HepG2 (cell line): ENCODE measurements around the gene HIGD1C. TPM values are rescaled to one million over a fixed set of nuclear protein-coding genes. Genes with fewer than 3 reads are reported as not detected.

Experiments used
- TBX2 ChIP-seq: sonication (generic); formaldehyde crosslinking; IDR thresholded peaks from 2 replicates; pipeline ENCODE4 v1.5.0; 2020; ENCODE audit warnings: missing genetic modification reagents, mild to moderate bottlenecking, borderline replicate concordance
- TCF12 ChIP-seq, 2 experiments: fragments of 450-650 bp in 1 of 2; sonication (generic) in 1 of 2; formaldehyde crosslinking in 1 of 2; IDR thresholded peaks; 2 replicates each; pipeline versions ENCODE4 v1.6.1 to v1.8.0; 2017 to 2022; ENCODE audit warnings: antibody characterized with exemption in 1 of 2, mild to moderate bottlenecking in 1 of 2, missing genetic modification reagents in 1 of 2, moderate library complexity in 1 of 2
- TMF1 ChIP-seq: sonication (generic); formaldehyde crosslinking; IDR thresholded peaks from 2 replicates; pipeline ENCODE4 v1.8.1; 2022; ENCODE audit warnings: low read depth, missing genetic modification reagents
- ZNF282 ChIP-seq: fragments of 450-650 bp; IDR thresholded peaks from 2 replicates; pipeline ENCODE4 v1.6.1; 2018; ENCODE audit not compliant: partially characterized antibody
- ZNF44 ChIP-seq: sonication (generic); formaldehyde crosslinking; IDR thresholded peaks from 2 replicates; pipeline ENCODE4 v1.5.1; 2020; ENCODE audit warnings: mild to moderate bottlenecking, missing genetic modification reagents
- ZNF615 ChIP-seq: sonication (generic); formaldehyde crosslinking; IDR thresholded peaks from 2 replicates; pipeline ENCODE4 v1.5.0; 2020; ENCODE audit warnings: mild to moderate bottlenecking, missing genetic modification reagents, borderline replicate concordance
- ZSCAN9 ChIP-seq: IDR thresholded peaks from 2 replicates; pipeline ENCODE4 v1.6.1; 2016; ENCODE audit warnings: borderline replicate concordance
- polyA plus RNA-seq, 8 experiments: library from polyadenylated mRNA; depleted of rRNA in 3 of 8; stranded (reverse) in 7 of 8; unstranded in 1 of 8; fragments of >200 nt; fragmentation: Illumina TruSeq in 4 of 8; extraction: Trizol in 4 of 8; gene quantifications; 2 replicates each; pipeline versions ENCODE4 v1.2.1 to v1.2.3, GENCODE V29; 2011 to 2016; ENCODE audit warnings: low read depth in 4 of 8, missing spikeins in 1 of 8, mixed read lengths in 1 of 8; ENCODE audit not compliant: insufficient read depth in 1 of 8
- total RNA-seq, 5 experiments: library from RNA; depleted of rRNA; stranded (reverse); fragments of >200 nt; fragmentation: Illumina TruSeq; extraction: Trizol; gene quantifications; 2 replicates each; pipeline ENCODE4 v1.2.3, GENCODE V29; 2016; ENCODE audit warnings: low read depth in 1 of 5
- TF ChIP-seq, protein P1 (sequence below): sonication (generic); formaldehyde crosslinking; IDR thresholded peaks from 2 replicates; pipeline ENCODE4 v1.8.1; 2023; ENCODE audit warnings: missing genetic modification reagents, mild to moderate bottlenecking, borderline replicate concordance
- TF ChIP-seq, protein P2 (sequence below): sonication (generic); formaldehyde crosslinking; IDR thresholded peaks from 2 replicates; pipeline ENCODE4 v1.4.0; 2020; ENCODE audit warnings: missing genetic modification reagents
- TF ChIP-seq, protein P3 (sequence below): sonication (generic); formaldehyde crosslinking; IDR thresholded peaks from 2 replicates; pipeline ENCODE4 v1.4.0; 2020; ENCODE audit warnings: missing genetic modification reagents
- TF ChIP-seq, protein P4 (sequence below), 2 experiments: fragments of 450-650 bp in 1 of 2; sonication (generic) in 1 of 2; formaldehyde crosslinking in 1 of 2; IDR thresholded peaks; 2 replicates each; pipeline versions ENCODE4 v1.6.1 to v1.8.0; 2016 to 2022; ENCODE audit warnings: antibody characterized with exemption in 1 of 2, mild to moderate bottlenecking in 1 of 2, missing genetic modification reagents in 1 of 2

The HIGD1C gene
- total and polyA plus RNA-seq, 2 of the 13 experiments (the other 11 are each of a cell fraction or from before 2014, with no cell fraction given), result not detected

DNA sequence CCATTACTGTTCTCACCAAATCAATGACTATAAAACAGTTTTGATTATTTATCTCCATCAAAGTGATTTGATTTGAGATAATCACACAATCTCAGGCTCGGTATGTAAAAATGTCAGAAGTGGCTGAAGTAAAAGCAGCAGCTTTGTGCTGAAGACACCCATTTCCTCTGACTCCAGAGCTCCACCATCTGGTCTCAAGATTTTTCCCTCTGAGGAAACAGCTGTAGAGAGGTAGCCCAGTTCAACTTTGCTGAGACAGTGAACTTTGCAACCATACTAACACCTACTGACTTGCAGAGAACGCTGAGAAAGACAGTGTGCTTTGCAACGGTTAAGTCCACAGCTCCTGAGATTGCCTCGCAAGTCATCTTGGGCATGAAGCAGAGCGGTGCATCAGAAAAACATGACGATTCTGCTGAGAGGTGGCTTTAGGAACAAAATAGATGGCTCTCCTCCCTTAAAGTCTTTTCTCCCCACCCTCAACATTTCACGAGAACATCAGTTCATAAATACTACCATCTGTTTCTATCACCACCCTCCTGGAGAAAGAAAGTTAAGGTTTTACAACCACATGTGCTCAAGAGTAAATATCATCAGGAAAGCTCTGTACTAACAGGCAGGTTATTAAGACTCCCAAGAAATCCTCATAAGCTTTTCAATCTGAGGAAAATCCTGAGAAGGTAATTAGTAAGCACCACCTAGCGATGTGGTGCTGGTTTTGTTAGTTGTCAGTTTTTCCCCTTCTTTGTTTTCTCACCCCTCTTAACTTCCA, 34.8 kb downstream of the HIGD1C start (continued):
- TF ChIP-seq, protein P1, sequence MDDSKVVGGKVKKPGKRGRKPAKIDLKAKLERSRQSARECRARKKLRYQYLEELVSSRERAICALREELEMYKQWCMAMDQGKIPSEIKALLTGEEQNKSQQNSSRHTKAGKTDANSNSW (CRISPR knock-in tag), result no peak
- TF ChIP-seq, protein P2, sequence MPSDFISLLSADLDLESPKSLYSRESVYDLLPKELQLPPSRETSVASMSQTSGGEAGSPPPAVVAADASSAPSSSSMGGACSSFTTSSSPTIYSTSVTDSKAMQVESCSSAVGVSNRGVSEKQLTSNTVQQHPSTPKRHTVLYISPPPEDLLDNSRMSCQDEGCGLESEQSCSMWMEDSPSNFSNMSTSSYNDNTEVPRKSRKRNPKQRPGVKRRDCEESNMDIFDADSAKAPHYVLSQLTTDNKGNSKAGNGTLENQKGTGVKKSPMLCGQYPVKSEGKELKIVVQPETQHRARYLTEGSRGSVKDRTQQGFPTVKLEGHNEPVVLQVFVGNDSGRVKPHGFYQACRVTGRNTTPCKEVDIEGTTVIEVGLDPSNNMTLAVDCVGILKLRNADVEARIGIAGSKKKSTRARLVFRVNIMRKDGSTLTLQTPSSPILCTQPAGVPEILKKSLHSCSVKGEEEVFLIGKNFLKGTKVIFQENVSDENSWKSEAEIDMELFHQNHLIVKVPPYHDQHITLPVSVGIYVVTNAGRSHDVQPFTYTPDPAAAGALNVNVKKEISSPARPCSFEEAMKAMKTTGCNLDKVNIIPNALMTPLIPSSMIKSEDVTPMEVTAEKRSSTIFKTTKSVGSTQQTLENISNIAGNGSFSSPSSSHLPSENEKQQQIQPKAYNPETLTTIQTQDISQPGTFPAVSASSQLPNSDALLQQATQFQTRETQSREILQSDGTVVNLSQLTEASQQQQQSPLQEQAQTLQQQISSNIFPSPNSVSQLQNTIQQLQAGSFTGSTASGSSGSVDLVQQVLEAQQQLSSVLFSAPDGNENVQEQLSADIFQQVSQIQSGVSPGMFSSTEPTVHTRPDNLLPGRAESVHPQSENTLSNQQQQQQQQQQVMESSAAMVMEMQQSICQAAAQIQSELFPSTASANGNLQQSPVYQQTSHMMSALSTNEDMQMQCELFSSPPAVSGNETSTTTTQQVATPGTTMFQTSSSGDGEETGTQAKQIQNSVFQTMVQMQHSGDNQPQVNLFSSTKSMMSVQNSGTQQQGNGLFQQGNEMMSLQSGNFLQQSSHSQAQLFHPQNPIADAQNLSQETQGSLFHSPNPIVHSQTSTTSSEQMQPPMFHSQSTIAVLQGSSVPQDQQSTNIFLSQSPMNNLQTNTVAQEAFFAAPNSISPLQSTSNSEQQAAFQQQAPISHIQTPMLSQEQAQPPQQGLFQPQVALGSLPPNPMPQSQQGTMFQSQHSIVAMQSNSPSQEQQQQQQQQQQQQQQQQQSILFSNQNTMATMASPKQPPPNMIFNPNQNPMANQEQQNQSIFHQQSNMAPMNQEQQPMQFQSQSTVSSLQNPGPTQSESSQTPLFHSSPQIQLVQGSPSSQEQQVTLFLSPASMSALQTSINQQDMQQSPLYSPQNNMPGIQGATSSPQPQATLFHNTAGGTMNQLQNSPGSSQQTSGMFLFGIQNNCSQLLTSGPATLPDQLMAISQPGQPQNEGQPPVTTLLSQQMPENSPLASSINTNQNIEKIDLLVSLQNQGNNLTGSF (CRISPR knock-in tag), result no peak
- TF ChIP-seq, protein P3, sequence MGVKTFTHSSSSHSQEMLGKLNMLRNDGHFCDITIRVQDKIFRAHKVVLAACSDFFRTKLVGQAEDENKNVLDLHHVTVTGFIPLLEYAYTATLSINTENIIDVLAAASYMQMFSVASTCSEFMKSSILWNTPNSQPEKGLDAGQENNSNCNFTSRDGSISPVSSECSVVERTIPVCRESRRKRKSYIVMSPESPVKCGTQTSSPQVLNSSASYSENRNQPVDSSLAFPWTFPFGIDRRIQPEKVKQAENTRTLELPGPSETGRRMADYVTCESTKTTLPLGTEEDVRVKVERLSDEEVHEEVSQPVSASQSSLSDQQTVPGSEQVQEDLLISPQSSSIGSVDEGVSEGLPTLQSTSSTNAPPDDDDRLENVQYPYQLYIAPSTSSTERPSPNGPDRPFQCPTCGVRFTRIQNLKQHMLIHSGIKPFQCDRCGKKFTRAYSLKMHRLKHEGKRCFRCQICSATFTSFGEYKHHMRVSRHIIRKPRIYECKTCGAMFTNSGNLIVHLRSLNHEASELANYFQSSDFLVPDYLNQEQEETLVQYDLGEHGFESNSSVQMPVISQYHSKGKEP (CRISPR knock-in tag), result no peak
- TF ChIP-seq, protein P4, sequence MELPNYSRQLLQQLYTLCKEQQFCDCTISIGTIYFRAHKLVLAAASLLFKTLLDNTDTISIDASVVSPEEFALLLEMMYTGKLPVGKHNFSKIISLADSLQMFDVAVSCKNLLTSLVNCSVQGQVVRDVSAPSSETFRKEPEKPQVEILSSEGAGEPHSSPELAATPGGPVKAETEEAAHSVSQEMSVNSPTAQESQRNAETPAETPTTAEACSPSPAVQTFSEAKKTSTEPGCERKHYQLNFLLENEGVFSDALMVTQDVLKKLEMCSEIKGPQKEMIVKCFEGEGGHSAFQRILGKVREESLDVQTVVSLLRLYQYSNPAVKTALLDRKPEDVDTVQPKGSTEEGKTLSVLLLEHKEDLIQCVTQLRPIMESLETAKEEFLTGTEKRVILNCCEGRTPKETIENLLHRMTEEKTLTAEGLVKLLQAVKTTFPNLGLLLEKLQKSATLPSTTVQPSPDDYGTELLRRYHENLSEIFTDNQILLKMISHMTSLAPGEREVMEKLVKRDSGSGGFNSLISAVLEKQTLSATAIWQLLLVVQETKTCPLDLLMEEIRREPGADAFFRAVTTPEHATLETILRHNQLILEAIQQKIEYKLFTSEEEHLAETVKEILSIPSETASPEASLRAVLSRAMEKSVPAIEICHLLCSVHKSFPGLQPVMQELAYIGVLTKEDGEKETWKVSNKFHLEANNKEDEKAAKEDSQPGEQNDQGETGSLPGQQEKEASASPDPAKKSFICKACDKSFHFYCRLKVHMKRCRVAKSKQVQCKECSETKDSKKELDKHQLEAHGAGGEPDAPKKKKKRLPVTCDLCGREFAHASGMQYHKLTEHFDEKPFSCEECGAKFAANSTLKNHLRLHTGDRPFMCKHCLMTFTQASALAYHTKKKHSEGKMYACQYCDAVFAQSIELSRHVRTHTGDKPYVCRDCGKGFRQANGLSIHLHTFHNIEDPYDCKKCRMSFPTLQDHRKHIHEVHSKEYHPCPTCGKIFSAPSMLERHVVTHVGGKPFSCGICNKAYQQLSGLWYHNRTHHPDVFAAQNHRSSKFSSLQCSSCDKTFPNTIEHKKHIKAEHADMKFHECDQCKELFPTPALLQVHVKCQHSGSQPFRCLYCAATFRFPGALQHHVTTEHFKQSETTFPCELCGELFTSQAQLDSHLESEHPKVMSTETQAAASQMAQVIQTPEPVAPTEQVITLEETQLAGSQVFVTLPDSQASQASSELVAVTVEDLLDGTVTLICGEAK (IDR thresholded peaks at IDR 0.05), result no peak
- TF ChIP-seq, protein P4 (CRISPR knock-in tag; IDR thresholded peaks at IDR 0.05), result no peak
- no peak for TF ChIP-seq ZNF615 (CRISPR knock-in tag)
- no peak for TF ChIP-seq TMF1
- 0 out of 2 replicates have a peak, but pooled peaks have one; percentile 42 for TF ChIP-seq TBX2
- TF ChIP-seq ZNF282, result no peak
- TF ChIP-seq ZNF44 (CRISPR knock-in tag), result no peak
- no peak; the same call in 1 of the 2 replicates for TF ChIP-seq ZSCAN9 (CRISPR knock-in tag)
- no peak for TF ChIP-seq TCF12 (IDR thresholded peaks at IDR 0.05)
- no peak for TF ChIP-seq TCF12 (CRISPR knock-in tag; IDR thresholded peaks at IDR 0.05)
